Measurements from ENCODE around the gene IL32.

The IL32 gene

GRCh38 chr16:3027983-3028715 lies 37.3 kb upstream of the IL32 start:
- peak; percentile 59 for DNase-seq (ENCODE audit: low read depth)

GRCh38 chr16:3028716-3029319 lies 36.6 kb upstream of the IL32 start:
- no peak for DNase-seq (ENCODE audit: low read depth)

GRCh38 chr16:3029491-3030221 lies 35.8 kb upstream of the IL32 start:
- peak; percentile 24 for DNase-seq (ENCODE audit: low read depth)

- DNase-seq (ENCODE audit: low read depth), result no peak
Measured at GRCh38 chr16:3030222-3031212, 34.9 kb upstream of the IL32 start.

- no peak for DNase-seq (ENCODE audit: low read depth)
Measured at GRCh38 chr16:3032624-3033023, 32.8 kb upstream of the IL32 start.

GRCh38 chr16:3035289-3035971 lies 30.0 kb upstream of the IL32 start:
- DNase-seq (ENCODE audit: low read depth), result no peak

GRCh38 chr16:3035972-3036725 lies 29.3 kb upstream of the IL32 start:
- no peak for DNase-seq (ENCODE audit: low read depth)

- DNase-seq (ENCODE audit: low read depth), result no peak
Measured at GRCh38 chr16:3036726-3037315, 28.6 kb upstream of the IL32 start, which contains the start of gene BICDL2. Gene BICDL2 (minus strand): TSS chr16:3036944. CDS start chr16:3035496, 1,448 bp downstream.

- DNase-seq (ENCODE audit: low read depth), result no peak
Measured at GRCh38 chr16:3038256-3038655, 27.2 kb upstream of the IL32 start.

- no peak for DNase-seq (ENCODE audit: low read depth)
Measured at GRCh38 chr16:3038896-3039295, 26.5 kb upstream of the IL32 start.

- DNase-seq (ENCODE audit: low read depth), result no peak
Measured at GRCh38 chr16:3042376-3042775, 23.1 kb upstream of the IL32 start.

- DNase-seq (ENCODE audit: low read depth), result no peak
Measured at GRCh38 chr16:3044708-3045107, 20.7 kb upstream of the IL32 start.

GRCh38 chr16:3045758-3046640 lies 19.4 kb upstream of the IL32 start, which contains the start of gene MMP25:
Gene MMP25 (plus strand): TSS chr16:3046561. CDS start chr16:3046918, 357 bp downstream.
- DNase-seq (ENCODE audit: low read depth), result no peak

- DNase-seq (ENCODE audit: low read depth), result no peak
Measured at GRCh38 chr16:3046641-3047386, 18.6 kb upstream of the IL32 start.

- DNase-seq (ENCODE audit: low read depth), result no peak
Measured at GRCh38 chr16:3047387-3047720, 18.1 kb upstream of the IL32 start.

GRCh38 chr16:3049921-3050481 lies 15.4 kb upstream of the IL32 start:
- no peak for DNase-seq (ENCODE audit: low read depth)

GRCh38 chr16:3050487-3050886 lies 15.0 kb upstream of the IL32 start:
- peak; percentile 24 for DNase-seq (ENCODE audit: low read depth)

- no peak for DNase-seq (ENCODE audit: low read depth)
Measured at GRCh38 chr16:3051009-3051408, 14.4 kb upstream of the IL32 start.
